ENCODE measurements around the gene KRTAP21-1.
"Not testable (repeated sequence)": the region's sequence is repeated elsewhere in the genome, so short reads cannot be mapped to it uniquely, and the experiment has no call there.

Gene KRTAP21-1

GRCh38 chr21:30755328-30755727 is at the start of gene KRTAP21-1:
KRTAP21-1 (minus strand) TSS chr21:30755428; CDS start chr21:30755378, 50 bp downstream.
- not testable (repeated sequence) for H3K36me3 ChIP-seq (ENCODE audit: insufficient read depth, low read length); H4K20me1 ChIP-seq (ENCODE audit: insufficient read depth, low read length); H3K9me3 ChIP-seq (ENCODE audit: low read length); H2AFZ ChIP-seq (ENCODE audit: low read length); H3K4me2 ChIP-seq (ENCODE audit: low read length); H3K79me2 ChIP-seq (ENCODE audit: insufficient read depth, low read length); H3K4me3 ChIP-seq (ENCODE audit: low read depth, low read length, poor library complexity, severe bottlenecking); H3K4me1 ChIP-seq (ENCODE audit: insufficient read depth, low read length, severe bottlenecking); H3K9me2 ChIP-seq (ENCODE audit: low read depth, low read length); H3K27me3 ChIP-seq (ENCODE audit: insufficient read depth, low read length); H3K27ac ChIP-seq (ENCODE audit: low read depth, low read length, poor library complexity, severe bottlenecking); H3K9ac ChIP-seq (ENCODE audit: low read length); H3F3A ChIP-seq (ENCODE audit: insufficient read depth, low read length)

GRCh38 chr21:30800605-30801004 is 45.4 kb upstream of the KRTAP21-1 start:
- Histone ChIP-seq H3K9me3 (ENCODE audit: low read length) (no peaks in the 10 kb centered on the region), H3K4me3 (ENCODE audit: low read depth, low read length, poor library complexity, severe bottlenecking) (no peak overlapping the region), H3K9ac (ENCODE audit: low read length) (no peak overlapping the region), H3K27me3 (ENCODE audit: insufficient read depth, low read length) (no peaks in the 10 kb centered on the region), H2AFZ (ENCODE audit: low read length) (no peak overlapping the region), H3K4me2 (ENCODE audit: low read length) (no peak overlapping the region), H3K36me3 (ENCODE audit: insufficient read depth, low read length) (no peaks in the 10 kb centered on the region), H3K79me2 (ENCODE audit: insufficient read depth, low read length) (no peaks in the 10 kb centered on the region), H3K4me1 (ENCODE audit: insufficient read depth, low read length, severe bottlenecking) (no peaks in the 10 kb centered on the region), H4K20me1 (ENCODE audit: insufficient read depth, low read length) (no peaks in the 10 kb centered on the region), H3F3A (ENCODE audit: insufficient read depth, low read length) (no peaks in the 10 kb centered on the region), H3K9me2 (ENCODE audit: low read depth, low read length) (no peaks in the 10 kb centered on the region), H3K27ac (ENCODE audit: low read depth, low read length, poor library complexity, severe bottlenecking) (no peak overlapping the region)
- TF ChIP-seq CTCF (IDR thresholded peaks at IDR 0.05; ENCODE audit: low read length), result no peak

GRCh38 chr21:30793581-30794314 is 38.5 kb upstream of the KRTAP21-1 start:
- Histone ChIP-seq H3K9me2 (ENCODE audit: low read depth, low read length) (no peaks in the 10 kb centered on the region), H3K4me2 (ENCODE audit: low read length) (no peak overlapping the region), H3K79me2 (ENCODE audit: insufficient read depth, low read length) (no peaks in the 10 kb centered on the region), H3K4me3 (ENCODE audit: low read depth, low read length, poor library complexity, severe bottlenecking) (no peak overlapping the region), H3K4me1 (ENCODE audit: insufficient read depth, low read length, severe bottlenecking) (no peaks in the 10 kb centered on the region), H3K9ac (ENCODE audit: low read length) (no peak overlapping the region), H3K9me3 (ENCODE audit: low read length) (no peaks in the 10 kb centered on the region), H3K27me3 (ENCODE audit: insufficient read depth, low read length) (no peaks in the 10 kb centered on the region), H3F3A (ENCODE audit: insufficient read depth, low read length) (no peaks in the 10 kb centered on the region), H2AFZ (ENCODE audit: low read length) (no peak overlapping the region), H3K36me3 (ENCODE audit: insufficient read depth, low read length) (no peaks in the 10 kb centered on the region), H3K27ac (ENCODE audit: low read depth, low read length, poor library complexity, severe bottlenecking) (no peak overlapping the region), H4K20me1 (ENCODE audit: insufficient read depth, low read length) (no peaks in the 10 kb centered on the region)
- TF ChIP-seq EZH2 (IDR thresholded peaks at IDR 0.05; ENCODE audit: borderline replicate concordance, low read length) (no peak), CTCF (IDR thresholded peaks at IDR 0.05; ENCODE audit: low read length) (no peak)

GRCh38 chr21:30779249-30779648 is 24.0 kb upstream of the KRTAP21-1 start:
- H4K20me1 ChIP-seq (ENCODE audit: insufficient read depth, low read length), result no peaks in the 10 kb centered on the region
- no peaks in the 10 kb centered on the region for H3K79me2 ChIP-seq (ENCODE audit: insufficient read depth, low read length)
- no peak overlapping the region for H2AFZ ChIP-seq (ENCODE audit: low read length)
- H3K4me3 ChIP-seq (ENCODE audit: low read depth, low read length, poor library complexity, severe bottlenecking), result no peak overlapping the region
- H3K9me2 ChIP-seq (ENCODE audit: low read depth, low read length), result no peaks in the 10 kb centered on the region
- no peak overlapping the region for H3K4me2 ChIP-seq (ENCODE audit: low read length)
- TF ChIP-seq CTCF (IDR thresholded peaks at IDR 0.05; ENCODE audit: low read length), result no peak
- no peak for TF ChIP-seq EZH2 (IDR thresholded peaks at IDR 0.05; ENCODE audit: borderline replicate concordance, low read length)
- no peak overlapping the region for H3K27ac ChIP-seq (ENCODE audit: low read depth, low read length, poor library complexity, severe bottlenecking)
- no peaks in the 10 kb centered on the region for H3F3A ChIP-seq (ENCODE audit: insufficient read depth, low read length)
- H3K27me3 ChIP-seq (ENCODE audit: insufficient read depth, low read length), result no peaks in the 10 kb centered on the region
- no peaks in the 10 kb centered on the region for H3K4me1 ChIP-seq (ENCODE audit: insufficient read depth, low read length, severe bottlenecking)
- no peaks in the 10 kb centered on the region for H3K36me3 ChIP-seq (ENCODE audit: insufficient read depth, low read length)
- no peak overlapping the region for H3K9ac ChIP-seq (ENCODE audit: low read length)
- no peaks in the 10 kb centered on the region for H3K9me3 ChIP-seq (ENCODE audit: low read length)

Data from OCI-LY1 (cell line).